HFFc6 (cell line): Measurements from ENCODE around the gene TTBK1. TPM values are rescaled to one million over a fixed set of nuclear protein-coding genes. Genes with fewer than 3 reads are reported as not detected.

Experiments used
- DNase-seq: peaks from one replicate; pipeline ENCODE4 v3.0.0-alpha.2; 2018
- H3K27ac Mint-ChIP-seq: 2 replicates; pipeline ENCODE4 v1.8.0; 2020; ENCODE audit warnings: mild to moderate bottlenecking, mixed read lengths
- H3K27me3 Mint-ChIP-seq: 2 replicates; pipeline ENCODE4 v1.8.0; 2021; ENCODE audit warnings: mild to moderate bottlenecking, moderate library complexity, mixed read lengths; ENCODE audit not compliant: insufficient read depth
- H3K36me3 Mint-ChIP-seq: 2 replicates; pipeline ENCODE4 v1.8.0; 2021; ENCODE audit warnings: low read depth, mixed read lengths
- H3K4me1 Mint-ChIP-seq: 2 replicates; pipeline ENCODE4 v1.8.0; 2020; ENCODE audit warnings: low read depth, mixed read lengths
- H3K4me3 Mint-ChIP-seq: 2 replicates; pipeline ENCODE4 v1.8.0; 2020; ENCODE audit warnings: mild to moderate bottlenecking, moderate library complexity, mixed read lengths
- H3K9me3 Mint-ChIP-seq: 2 replicates; pipeline ENCODE4 v1.8.0; 2020; ENCODE audit warnings: mild to moderate bottlenecking, mixed read lengths
- CTCF ChIP-seq: fragments of 200-600 bp; sonication (generic); IDR thresholded peaks from 2 replicates; pipeline ENCODE4 v1.5.0; 2021; ENCODE audit warnings: antibody characterized with exemption, mild to moderate bottlenecking
- total RNA-seq, 6 experiments: library from RNA; stranded (reverse); fragmentation: NEBNext Ultra II Directional; extraction: Animal tissue kit (Norgen Biotek cat#: 25700); gene quantifications; 2 replicates in 1 of 6; 3 replicates in 5 of 6; pipeline ENCODE4 v1.2.3, GENCODE V29; 2021

The TTBK1 gene
- total RNA-seq, 6 experiments from 2014 or later: not detected

- DNase-seq: no peak
- H3K9me3 Mint-ChIP-seq: no peaks in the 10 kb centered on the region
- peaks cover 4% of the 10 kb centered on the region; the same call in 1 of the 2 replicates for H3K4me1 Mint-ChIP-seq
- no peak overlapping the region for H3K27ac Mint-ChIP-seq
- H3K36me3 Mint-ChIP-seq: no peaks in the 10 kb centered on the region
- no peak for TF ChIP-seq CTCF
- H3K27me3 Mint-ChIP-seq: peaks cover 23% of the 10 kb centered on the region
- no peak overlapping the region for H3K4me3 Mint-ChIP-seq
These were observed 70.5 kb downstream of the TTBK1 start for GRCh38 chr6:43313813-43314212.

DNA sequence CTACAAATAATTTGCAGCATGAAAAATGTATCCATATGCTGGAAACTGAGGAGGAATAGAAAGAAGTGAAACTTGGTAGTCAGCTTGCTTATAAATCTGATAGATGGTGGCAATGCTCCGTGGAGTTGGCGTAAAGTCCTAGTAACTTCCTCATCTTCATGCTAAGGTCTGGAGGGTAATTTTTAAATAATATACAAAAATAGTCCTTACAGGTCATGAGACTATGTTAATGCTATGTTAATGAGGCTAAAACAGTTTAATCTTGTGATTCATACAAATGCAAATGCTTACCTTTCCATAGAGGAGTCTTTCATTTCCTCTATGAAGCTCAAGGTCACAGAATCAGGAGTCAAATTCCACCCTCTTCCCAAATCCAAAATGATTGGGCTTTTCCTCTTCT lies 74.7 kb downstream of the TTBK1 start:
- Mint-ChIP-seq H3K4me3 (no peak overlapping the region), H3K9me3 (no peaks in the 10 kb centered on the region)

GRCh38 chr6:43325876-43326275 lies 82.6 kb downstream of the TTBK1 start:
- H3K36me3 Mint-ChIP-seq: no peaks in the 10 kb centered on the region
- H3K4me1 Mint-ChIP-seq: no peaks in the 10 kb centered on the region
- peaks cover 3% of the 10 kb centered on the region for H3K27me3 Mint-ChIP-seq
- no peak overlapping the region for H3K27ac Mint-ChIP-seq
- no peak for DNase-seq
- TF ChIP-seq CTCF: no peak
- no peaks in the 10 kb centered on the region for H3K9me3 Mint-ChIP-seq
- H3K4me3 Mint-ChIP-seq: no peak overlapping the region

More for the DNA sequence above, 74.7 kb downstream of the TTBK1 start:
- Mint-ChIP-seq H3K4me1 (no peaks in the 10 kb centered on the region), H3K27me3 (peaks cover 17% of the 10 kb centered on the region), H3K27ac (no peak overlapping the region), H3K36me3 (no peaks in the 10 kb centered on the region)
- TF ChIP-seq CTCF: no peak
- DNase-seq: no peak

DNA sequence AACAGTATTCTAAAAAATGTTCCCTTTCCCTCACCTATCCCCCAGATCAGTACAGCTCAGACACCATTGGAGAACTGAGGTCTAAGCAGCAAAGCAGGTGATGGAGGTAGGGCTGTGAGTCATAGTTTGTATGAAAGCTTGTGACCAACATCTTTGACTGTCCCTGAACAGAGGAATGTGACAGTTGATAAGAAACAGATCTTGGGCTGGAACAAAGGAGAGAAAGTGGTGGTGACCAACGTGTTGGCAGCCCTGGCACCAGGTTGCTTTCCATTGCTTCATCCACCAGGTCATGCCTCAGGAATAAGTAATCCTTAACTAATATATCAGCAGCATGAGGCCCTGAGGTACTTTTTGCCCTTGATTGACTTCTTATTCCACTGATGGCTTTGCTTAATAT lies 85.2 kb downstream of the TTBK1 start:
- no peak for DNase-seq
- Mint-ChIP-seq H3K27ac (no peak overlapping the region), H3K9me3 (no peaks in the 10 kb centered on the region), H3K27me3 (peaks cover 5% of the 10 kb centered on the region), H3K4me3 (no peak overlapping the region), H3K4me1 (no peaks in the 10 kb centered on the region), H3K36me3 (no peaks in the 10 kb centered on the region)
- no peak for TF ChIP-seq CTCF

GRCh38 chr6:43331470-43331869 lies 88.2 kb downstream of the TTBK1 start:
- Mint-ChIP-seq H3K9me3 (no peaks in the 10 kb centered on the region), H3K36me3 (no peaks in the 10 kb centered on the region), H3K4me1 (no peaks in the 10 kb centered on the region), H3K4me3 (no peak overlapping the region), H3K27ac (no peak overlapping the region), H3K27me3 (peaks cover 2% of the 10 kb centered on the region)
- no peak for TF ChIP-seq CTCF
- DNase-seq: no peak

DNA sequence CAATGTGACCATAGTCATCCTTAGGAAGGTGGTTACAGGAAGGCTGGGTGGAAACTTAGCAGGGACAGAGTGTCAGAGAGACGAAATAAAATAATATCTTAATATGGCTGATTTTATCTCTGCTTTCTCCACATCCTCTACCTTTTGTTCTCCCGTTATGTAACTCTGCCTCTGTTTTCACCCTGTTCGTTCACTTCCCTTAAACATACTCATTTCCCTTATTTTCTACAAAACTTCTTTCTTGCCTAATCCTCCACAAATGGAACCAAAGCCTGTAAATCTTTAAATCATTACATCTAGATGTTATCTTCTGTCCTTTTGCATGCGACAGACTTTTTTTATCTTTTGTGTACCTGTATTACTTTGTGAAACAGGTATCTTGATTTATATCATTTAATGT lies 88.6 kb downstream of the TTBK1 start:
- no peaks in the 10 kb centered on the region for H3K9me3 Mint-ChIP-seq
- H3K36me3 Mint-ChIP-seq: no peaks in the 10 kb centered on the region
- no peaks in the 10 kb centered on the region for H3K4me1 Mint-ChIP-seq
- peaks cover 2% of the 10 kb centered on the region for H3K27me3 Mint-ChIP-seq
- DNase-seq: no peak
- H3K27ac Mint-ChIP-seq: no peak overlapping the region
- no peak for TF ChIP-seq CTCF
- H3K4me3 Mint-ChIP-seq: no peak overlapping the region
